GM21619 (cell line): ENCODE results near the gene CLBA1.
A peak's percentile ranks its signal among the peaks of the same experiment; 100 is the strongest.

Experiments used
- ATAC-seq: cut with Tn5 transposase; IDR thresholded peaks from one replicate; pipeline ENCODE4 v1.9.1; 2021; ENCODE audit not compliant: unreplicated experiment

The CLBA1 gene

DNA sequence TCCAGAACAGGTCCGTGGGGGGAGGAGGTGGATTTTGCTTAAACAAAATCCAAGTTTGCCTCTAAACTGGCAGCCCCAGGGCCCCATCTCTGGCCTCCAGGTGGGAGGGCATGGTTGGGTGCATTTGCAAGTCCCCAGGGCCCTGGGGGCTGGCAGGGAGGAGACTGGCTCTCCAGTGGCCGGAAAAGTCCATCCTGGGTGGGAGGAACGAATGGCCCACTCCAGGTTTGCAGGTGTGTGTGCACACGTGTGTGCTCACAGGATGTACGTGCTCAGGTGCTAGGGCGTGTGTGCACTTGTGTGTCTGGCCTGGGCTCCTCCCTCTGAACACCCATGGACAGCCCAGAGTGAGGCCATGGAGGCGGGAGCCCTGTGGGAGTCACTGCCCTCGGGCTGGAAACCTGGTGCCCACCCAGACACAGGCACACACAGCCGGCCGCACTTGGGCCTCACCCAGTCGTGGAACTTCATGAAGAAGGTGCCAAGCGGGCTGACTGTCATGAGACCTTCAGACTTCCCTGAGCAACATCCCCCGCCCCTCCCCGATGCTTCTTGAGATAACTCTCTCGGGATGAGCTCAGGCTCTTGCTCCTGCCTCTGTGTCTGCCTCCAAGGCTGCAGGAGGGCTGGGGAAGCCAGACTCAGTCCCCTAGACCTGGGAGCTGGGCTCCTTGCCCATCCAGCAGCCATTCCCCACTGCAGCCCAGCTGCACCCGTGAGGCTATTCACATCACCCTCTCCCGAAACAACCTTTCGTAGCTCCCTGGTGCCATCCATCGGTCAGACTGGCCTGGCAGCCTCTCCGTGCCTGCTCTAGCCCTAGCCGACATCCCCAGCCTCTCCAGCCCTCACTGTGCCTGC, 16.8 kb upstream of the CLBA1 start:
- ATAC-seq = no peak

DNA sequence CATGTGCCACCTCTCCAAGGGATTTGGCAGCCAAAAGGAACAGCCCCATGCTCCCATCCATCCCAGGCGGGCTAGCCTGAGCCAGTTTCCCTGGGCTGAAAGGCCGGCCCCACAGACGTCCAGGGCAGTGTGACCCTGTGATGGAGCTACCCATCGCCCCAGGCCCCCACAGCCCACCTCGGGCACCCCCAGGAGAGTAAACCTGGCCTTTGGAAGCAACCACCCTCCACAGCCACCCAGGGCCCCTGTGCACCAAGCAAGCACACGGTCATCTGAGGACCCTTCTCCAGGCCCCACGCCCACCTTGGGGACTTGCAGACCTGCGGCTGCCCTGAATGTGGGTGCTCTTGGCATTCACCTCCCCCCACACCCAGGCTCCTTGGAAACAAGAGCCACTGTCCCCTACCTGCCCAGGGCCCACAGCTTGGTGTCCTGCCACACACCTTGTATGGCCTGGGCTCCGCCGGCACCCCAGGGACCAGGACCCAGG, 15.8 kb upstream of the CLBA1 start:
- no peak for ATAC-seq

DNA sequence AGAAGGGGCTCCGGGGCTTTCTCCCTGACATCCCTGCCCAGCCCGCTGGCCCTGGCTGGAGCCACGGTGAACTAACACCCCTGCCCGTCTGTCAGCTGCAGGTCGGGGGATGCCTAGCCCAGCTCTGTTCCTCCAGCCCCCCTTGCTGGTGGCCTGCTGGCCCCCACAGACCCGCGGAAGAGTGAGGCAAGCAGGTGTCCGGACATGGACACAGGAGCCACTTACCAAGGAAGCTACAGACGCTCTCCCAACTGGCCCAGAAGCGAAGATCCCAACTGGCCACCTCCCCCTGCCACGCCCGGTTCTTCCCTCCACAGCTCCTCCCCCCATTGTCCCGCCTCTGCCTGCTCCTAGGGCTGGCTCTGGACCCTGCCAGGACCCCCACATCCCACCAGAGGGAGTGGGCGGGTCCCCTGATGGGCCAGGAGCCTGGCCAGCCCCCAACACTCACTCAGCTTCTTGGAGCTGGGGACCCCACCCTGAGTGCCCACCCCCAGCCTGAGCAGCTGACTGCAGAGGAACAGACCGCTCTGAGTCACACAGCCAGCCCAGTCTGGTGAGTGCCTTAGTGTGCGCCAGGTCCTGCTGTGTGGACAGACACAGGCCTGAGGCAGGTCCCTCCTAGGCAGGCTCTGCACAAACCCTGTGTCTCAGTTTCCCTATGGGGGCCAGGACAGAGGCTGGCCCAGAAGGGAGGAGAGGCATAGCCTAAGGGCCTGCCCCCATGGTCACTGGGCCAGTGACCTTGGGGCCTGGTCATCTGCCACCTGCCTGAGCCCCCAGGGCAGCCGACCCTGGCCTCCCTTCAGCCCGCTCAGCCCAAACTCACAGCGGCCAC, 15.1 kb upstream of the CLBA1 start:
- no peak for ATAC-seq

DNA sequence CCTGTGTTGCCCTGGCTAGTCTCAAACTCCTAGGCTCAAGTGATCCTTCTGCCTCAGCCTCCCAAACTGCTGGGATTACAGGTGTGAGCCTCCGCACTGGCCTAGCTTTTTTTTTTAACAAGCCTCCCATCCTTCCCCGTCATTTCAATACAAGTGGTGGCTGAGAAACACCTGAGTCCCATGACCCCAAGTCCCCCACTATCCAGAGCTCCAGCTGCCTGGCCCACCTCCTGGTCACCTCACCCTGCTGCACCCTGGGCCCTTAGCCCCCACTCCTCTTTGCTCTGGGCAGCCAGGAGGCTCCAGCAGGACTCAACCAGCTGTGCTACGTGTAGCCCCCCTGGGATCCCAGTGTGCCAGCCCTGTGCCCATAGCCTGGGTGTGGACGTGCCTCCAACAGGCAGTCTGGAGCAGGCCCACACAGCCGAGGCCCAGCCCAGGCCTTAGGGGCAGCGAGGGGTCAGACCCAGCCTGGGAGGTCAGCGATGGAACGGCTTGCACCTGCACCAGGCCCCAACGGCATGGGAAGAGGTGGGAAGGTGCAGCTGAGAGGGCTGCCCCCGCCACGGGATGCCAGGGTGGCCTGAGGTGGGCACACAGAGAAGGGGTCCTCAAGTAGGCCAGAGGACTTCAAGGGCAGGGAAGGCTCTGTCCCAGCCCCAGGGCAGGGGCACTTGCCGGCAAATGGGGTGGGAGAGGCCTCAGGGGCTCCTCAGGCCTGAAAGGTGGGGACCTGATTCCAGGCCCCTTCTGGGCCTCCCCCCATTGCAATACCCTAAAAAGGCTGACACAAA, 13.9 kb upstream of the CLBA1 start:
- ATAC-seq = no peak

DNA sequence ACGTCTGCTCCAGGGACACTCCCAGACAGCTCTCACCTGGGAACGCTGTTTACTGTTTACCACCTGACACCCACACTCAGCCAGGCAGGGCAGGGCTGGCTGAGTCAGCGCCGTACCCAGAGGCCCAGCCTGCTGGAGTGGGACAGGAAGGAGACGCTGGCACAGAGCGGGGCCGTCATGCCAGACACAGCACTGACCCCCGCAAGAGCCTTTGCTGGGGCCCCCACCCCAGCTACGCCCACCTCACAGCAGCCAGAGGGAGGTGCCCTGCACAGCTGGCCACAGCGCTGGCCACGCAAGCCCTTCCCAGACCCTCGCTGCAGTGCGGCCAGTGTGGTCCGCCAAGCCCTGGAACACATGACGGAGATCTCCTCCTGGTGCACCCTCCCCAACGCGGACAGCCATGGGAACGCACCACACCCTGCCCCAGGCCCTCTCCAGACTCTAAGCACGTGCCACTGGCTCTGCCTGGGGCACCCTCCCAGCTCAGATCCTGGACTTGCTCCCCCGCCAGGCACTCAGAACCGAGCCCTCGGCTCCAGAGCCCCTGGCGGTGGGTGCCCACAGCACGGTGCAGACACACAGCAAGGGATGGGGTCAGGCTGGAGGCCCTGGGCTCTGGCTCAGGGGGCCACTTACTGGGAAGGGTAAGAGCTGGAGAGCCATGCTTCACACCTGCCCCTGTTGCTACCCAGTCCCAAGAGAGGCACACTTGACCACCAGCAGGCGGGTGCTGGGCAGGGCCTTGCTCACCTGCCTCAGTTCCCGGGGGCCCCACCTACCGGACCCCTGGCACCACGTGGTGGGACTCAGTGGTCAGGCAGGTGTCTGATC, 13.1 kb upstream of the CLBA1 start:
- ATAC-seq = no peak

DNA sequence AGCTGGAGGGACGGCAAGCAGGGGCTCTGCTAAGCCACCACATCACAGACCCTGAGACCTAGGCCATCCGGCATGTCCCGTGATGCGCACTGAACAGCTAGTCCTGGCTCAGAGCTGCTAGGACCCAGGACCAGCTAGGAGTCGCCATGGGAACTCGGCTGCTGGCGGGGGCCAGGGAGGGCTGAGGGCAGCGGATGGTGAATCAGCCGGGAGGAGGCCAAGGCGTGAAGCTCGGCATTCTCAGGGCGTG, 12.5 kb upstream of the CLBA1 start:
- no peak for ATAC-seq

DNA sequence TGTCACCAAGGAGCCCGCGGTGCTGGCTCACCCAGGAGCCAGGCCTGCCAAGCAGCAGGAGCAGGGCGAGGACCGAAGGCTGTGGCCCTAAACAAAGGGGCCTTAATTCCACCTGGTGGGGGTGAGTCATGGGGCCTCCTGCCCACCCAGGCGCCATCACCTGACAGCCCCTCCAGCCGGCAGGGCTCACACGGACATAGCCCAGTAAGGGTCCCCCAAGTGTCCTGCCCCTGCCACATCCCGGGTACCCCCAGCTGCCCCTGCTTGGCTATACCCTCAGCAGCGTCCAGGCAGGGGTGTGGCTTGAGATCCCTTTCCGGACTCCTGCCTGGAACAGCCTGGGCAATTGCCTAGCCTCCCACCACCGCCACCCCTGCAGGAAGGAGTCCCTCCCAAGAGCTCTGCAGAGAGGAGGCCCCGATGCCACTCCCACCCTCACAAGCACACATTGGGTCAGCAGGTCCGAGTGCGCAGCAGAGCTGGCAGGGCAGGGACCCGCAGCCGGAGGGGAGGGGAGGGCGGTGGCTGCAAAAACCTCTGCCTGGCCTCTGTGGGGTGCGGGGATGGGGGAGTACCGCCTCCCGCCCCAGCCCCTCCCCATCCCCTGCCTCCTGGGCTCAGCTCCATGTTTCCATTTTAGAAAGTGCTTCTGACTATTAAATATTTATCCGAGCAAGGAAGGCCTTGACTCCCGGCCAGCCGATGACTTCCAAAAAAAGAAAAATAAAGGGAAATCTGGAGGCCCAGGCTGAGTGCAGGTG, 12.0 kb upstream of the CLBA1 start:
- ATAC-seq = no peak

DNA sequence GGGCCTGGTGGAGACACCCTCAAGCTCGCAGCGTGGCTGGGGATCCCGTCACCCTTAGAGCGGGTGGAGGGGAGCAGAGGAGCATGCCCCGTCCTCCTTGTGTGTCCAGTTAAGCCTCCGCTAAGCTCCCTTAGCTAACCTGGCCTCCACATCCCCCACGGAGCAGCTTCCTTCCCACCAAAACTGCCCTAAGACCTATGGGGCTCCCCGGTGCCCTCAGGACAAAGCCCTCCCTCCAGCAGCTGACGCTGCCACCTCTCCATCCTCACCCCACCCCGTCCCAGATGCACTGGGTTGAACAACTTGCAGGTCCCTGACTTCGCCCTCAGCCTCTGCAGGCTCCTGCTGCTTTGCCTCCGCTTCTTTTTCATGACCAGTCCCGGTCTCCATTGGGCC, 11.4 kb upstream of the CLBA1 start:
- ATAC-seq = no peak

DNA sequence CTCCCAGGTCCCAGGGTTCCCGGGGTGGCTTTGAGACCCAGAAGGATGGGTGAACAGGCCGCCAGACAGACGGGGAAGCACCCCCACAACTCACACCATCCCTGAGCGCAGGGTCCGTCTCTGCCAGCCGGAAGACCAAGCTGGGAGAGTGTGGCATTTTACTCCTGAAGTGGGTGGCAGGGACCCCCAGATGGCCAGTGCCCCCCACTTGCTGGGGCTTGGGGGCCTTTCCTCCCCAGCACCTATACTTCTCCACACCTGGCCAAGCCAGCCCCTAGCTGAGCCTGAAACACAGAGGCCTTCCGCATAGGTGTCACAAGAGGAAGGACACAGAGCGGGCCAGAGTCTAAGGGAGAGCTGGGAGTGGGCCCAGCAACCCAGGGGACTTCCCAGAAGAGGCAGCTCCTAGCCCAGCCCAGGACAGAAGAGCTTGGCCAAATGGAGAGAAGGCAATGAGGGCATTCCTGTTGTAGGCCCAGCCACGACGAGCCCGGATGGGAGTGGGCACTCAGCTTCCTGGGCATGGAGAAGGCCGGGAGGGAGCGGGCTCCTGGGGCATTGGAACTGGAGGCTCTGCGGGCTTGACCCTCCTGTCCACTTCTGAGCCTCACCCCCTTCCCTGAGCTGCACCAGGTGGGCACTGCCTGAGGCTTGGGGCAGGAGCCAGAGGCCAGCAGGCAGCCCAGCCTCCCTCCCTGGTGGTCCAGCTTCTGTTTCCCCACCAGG, 10.8 kb upstream of the CLBA1 start:
- no peak for ATAC-seq

DNA sequence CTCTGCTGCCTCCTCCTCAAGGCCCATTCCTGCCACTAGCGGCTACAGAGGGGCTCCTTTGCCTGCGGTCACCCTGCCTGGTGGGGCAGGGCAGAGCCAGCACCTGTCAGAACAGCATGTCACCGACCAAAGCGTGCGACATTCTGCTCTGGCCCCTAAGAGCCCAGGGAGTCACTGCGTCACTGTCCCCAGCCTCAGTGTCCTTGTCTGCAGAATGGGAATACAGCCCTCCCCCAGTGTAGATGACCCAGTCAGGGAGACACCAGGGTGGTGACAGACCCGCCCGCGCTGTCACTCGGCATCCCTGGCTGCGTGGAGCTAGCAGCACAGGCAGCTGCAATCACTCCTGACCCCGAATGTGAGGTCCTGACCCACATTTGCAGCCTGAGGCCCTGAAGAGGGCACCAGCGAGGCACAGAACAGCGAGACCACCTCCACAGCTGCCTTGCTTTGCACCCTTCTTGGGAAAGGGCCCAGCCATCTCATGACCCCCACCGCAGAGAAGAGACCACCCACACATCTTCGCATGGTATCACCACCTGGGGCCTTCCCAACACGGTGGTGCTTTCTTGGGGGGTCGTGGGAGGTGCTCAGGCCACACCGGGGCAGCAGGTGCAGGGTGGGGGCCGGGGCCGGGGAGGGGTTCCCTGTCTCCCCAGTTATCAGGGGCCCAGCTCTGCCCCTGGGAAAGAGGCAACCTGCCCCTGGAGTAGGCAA, 9.9 kb upstream of the CLBA1 start:
- no peak for ATAC-seq

DNA sequence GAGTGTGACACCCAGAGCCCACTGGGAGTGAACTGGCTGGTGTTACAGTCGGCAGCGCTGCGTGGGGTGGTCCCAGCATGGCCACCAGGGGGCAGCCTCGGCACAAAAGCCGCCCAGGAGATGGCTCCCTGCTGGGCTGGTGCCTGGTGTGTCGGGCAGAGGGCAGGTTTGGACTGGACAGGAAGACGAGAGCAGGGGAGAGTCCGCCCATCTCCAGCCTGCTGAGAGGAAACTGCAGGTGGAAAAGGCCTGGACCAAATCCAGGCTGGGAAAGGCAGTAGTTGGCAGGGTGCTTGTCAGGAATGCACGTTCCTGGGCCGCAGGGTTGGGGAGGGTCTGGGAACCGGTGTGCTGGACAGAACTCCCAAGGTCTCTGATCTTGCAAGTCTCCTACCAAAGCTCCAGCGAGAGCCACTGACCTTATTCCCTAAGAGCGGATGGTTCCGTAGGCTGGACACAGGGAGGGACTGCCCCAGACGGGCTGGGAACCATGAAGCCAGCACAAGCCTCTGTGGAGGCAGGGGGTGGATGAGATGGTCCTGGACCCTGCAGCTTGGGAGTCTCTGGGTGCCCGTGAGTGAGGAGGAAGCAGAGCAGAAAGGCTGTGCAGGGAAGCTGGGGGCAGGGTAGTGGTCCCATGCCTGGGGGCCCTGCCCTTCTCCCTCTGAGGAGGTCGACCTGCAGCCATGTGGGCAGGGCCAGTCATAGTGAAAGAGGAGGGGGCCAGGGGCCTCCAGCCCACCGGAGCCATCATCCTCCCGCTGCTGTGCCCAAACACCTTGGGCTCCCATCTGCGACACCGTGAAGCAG, 9.2 kb upstream of the CLBA1 start:
- ATAC-seq = peak; percentile 47

DNA sequence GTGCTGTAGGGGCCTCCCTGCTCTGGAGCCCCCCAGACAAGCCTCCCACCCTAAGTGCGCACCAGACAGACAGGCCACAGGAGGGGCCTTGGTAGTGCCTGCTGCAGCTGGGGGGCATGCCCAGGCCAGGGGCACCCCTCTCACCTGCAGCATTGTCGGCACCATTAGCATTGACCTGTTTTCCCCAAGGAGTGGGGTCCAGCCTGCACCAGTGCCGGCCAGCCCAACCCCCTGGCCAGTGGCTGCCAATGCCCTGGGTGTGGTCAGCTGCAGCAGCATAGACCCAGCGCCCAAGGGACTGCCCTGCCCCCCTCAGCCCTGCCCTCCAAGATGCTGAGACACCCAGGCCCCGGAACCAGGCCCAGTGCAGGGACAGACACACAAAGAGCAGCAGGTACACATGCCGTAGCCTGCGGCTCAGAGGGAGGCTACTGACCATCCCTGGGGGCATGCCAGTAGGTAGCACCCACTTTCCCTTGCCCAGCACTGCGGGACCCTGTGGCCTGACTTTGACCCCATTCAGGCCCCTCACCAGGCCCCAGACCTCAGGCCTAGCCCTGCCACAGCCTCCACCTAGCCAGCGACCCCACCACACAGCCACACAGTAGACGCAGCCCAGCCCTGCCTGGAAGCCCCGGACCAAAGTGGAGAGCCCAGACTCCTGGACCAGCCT, 8.4 kb upstream of the CLBA1 start:
- ATAC-seq = no peak

DNA sequence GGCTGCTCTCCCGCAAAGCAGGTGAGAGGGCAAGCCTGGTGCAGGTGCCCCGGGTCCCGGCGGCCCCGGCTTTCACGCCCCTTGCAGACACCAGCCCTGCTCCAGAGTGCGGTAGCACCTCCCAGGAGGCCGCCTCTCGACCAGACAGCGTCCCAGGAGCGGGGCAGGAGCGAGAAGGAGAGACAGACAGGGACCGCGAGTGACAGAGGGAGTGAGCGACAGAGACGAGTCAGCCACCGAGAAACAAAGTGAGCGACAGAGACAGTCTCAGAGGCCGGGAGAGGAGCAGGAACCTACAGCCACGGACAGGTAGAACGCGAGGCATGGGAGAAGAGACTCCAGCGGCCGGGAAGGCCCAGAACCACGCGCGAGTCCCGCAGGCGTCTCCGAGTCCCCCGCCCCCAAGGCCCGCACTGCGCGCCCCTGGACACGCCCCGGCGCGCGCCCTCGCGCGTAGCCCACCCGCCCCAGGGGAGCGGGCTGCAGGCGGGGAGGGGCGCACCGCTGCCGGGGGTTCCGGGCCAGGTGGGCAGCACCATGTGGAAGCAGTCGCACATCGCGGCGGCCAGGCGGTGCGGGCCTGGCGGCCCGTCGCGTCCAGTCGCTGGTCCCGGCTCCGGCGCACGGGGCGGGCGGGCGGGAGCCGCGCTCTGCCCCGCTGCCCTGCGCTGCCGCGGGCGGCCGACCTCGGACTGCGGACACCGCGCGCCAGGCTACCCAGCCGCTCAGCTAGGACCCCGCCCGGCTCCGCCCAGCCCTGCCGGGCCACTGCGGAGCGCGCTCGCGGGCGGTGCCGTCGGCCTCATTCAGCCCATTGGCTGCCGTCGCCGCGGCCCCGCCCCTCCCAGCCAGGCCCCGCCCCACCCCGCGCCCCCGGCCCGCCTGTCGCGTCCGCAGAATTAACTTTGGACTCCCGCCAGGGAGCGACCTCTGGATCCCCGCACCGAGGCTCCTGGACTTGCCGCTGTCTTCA, 7.6 kb upstream of the CLBA1 start, which contains the start of gene AHNAK2:
Gene AHNAK2, minus strand, starts transcription at position 694 of the 973 bp plus-strand sequence. Its CDS starts 137 bp downstream, at position 557.
- no peak for ATAC-seq

DNA sequence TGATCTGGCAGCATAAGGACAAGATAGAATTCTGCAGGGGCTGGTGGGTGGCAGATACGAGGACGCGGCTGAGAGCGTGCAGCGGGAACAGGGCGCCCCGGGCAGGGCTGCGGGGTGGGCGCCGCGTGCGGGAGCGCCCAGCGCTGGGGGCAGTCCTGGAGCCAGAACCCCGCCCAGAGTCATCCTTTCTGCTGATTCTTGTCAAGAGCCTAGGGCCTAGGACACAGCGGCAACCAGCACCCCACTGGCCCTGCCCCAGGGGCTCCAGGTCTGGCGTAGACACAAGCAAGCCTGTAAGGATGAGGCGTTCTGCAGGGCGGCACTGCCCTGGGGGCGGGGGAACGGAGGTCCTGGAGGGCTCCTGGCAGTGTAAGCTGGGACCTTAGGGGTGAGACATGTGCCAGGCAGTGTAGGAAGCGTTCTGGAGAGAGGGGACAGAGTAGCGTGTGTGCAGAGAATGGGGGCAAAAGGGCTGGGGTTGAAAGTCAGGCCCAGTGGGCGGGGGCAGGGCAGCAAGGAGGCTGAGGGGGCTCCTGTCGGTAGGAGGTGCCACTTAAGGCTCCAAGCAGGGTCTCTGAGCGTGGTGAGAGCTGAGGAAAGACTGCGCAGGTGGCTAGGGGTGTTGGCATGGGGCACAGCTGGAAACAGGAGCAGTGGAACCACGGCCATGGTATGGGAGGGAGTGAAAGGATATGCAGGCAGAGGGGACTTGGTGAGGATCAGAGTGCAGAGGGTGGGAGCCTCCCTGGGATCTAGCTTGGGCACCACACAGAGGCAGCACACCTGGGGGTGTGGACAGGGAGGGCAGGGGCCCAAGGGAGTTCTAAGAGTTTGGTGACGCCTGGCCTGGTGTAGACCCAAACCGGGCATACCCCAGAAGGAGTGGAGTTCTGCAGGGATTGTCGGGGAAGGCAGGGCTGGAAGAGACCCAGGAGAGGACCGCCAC, 6.6 kb upstream of the CLBA1 start:
- no peak for ATAC-seq
